K562 (cell line): Measurements from ENCODE around the gene ADORA2B. TPM values are rescaled to one million over a fixed set of nuclear protein-coding genes. Genes with fewer than 3 reads are reported as not detected.
"Not testable (repeated sequence)": the region's sequence is repeated elsewhere in the genome, so short reads cannot be mapped to it uniquely, and the experiment has no call there.

Experiments
- ATAC-seq: fragments of 200-7000 bp; cut with Tn5 transposase; 3 replicates; pipeline ENCODE4 v1.9.1; 2020; ENCODE audit warnings: moderate library complexity
- BruUV-seq: library from RNA; stranded (reverse); fragments of 400-500 nt; replicated peaks from 2 replicates; lab custom pipeline; 2021; lab: Mats Ljungman, UMichigan
- CTCF ChIA-PET: fragments of 300-600 bp; formaldehyde crosslinking; extraction: SDS; loops from one replicate; lab custom pipeline; 2021; ENCODE audit warnings: low intra/inter-chr PET ratio; lab: Yijun Ruan, JAX
- POLR2A ChIA-PET: fragments of 300-600, 350-650 bp; sonication (Branson Sonifier 250); formaldehyde crosslinking; extraction: SDS; loops from one replicate; lab custom pipeline; 2021; ENCODE audit warnings: antibody characterized with exemption, inconsistent platforms; lab: Yijun Ruan, JAX
- DNase-seq, 4 experiments: peaks; one replicate each; pipeline versions ENCODE4 v3.0.0 to v3.0.0-alpha.2; 2011 to 2018; ENCODE audit warnings: low spot score in 3 of 4, mixed read lengths in 3 of 4; ENCODE audit errors: extremely low read depth in 1 of 4
- FAIRE-seq: peaks from 2 replicates; lab custom pipeline; 2011; peaks lifted over from hg19 to GRCh38; lab: Jason Lieb, UNC
- H2AFZ ChIP-seq: 2 replicates; pipeline ENCODE4 v1.6.0; 2011; ENCODE audit warnings: low read depth, low read length, control low read depth, inconsistent platforms
- H3K27ac ChIP-seq: fragments of 200-600 bp; 3 replicates; pipeline ENCODE4 v1.8.0; 2011; ENCODE audit warnings: low read depth, mild to moderate bottlenecking, control low read depth, inconsistent platforms, low read length, moderate library complexity, mixed read lengths; ENCODE audit errors: extremely low read depth
- H3K27me3 ChIP-seq, 2 experiments: fragments of 300-600 bp in 1 of 2; 2 replicates in 1 of 2; 3 replicates in 1 of 2; pipeline versions ENCODE4 v1.6.0 to v1.8.0; 2011; ENCODE audit warnings: inconsistent platforms in 2 of 2, low read length in 2 of 2, mild to moderate bottlenecking in 1 of 2, mixed read lengths in 1 of 2, moderate library complexity in 1 of 2; ENCODE audit not compliant: control insufficient read depth in 2 of 2, insufficient read depth in 2 of 2
- H3K36me3 ChIP-seq: fragments of 300-600 bp; 3 replicates; pipeline ENCODE4 v1.8.0; 2011; ENCODE audit warnings: mild to moderate bottlenecking, low read length, inconsistent platforms; ENCODE audit not compliant: control insufficient read depth, insufficient read depth
- H3K4me1 ChIP-seq, 2 experiments: fragments of 200-600 bp in 1 of 2; replicated peaks in 1 of 2; 2 replicates in 1 of 2; 3 replicates in 1 of 2; pipeline versions ENCODE4 v1.5.1 to v1.8.0; 2011; ENCODE audit warnings: inconsistent platforms in 2 of 2, low read length in 2 of 2, mild to moderate bottlenecking in 1 of 2, mixed read lengths in 1 of 2, moderate library complexity in 1 of 2; ENCODE audit not compliant: control insufficient read depth in 2 of 2, insufficient read depth in 2 of 2
- H3K4me2 ChIP-seq: 2 replicates; pipeline ENCODE4 v1.6.1; 2011; ENCODE audit warnings: low read length, control low read depth, inconsistent platforms, mixed read lengths; ENCODE audit not compliant: insufficient read depth
- H3K4me3 ChIP-seq: fragments of 200-600 bp; sonication (generic), shearing (Covaris generic); 2 replicates; pipeline ENCODE4 v1.5.1; 2016; ENCODE audit warnings: control low read depth, inconsistent platforms
- H3K79me2 ChIP-seq: fragments of 200-600 bp; 3 replicates; pipeline ENCODE4 v1.8.0; 2011; ENCODE audit warnings: low read length, inconsistent platforms; ENCODE audit not compliant: control insufficient read depth, insufficient read depth
- H3K9ac ChIP-seq, 2 experiments: 2 replicates each; pipeline versions ENCODE4 v1.6.0 to v1.6.1; 2011; ENCODE audit warnings: low read depth in 2 of 2, low read length in 2 of 2, control low read depth in 1 of 2, inconsistent platforms in 1 of 2, mild to moderate bottlenecking in 1 of 2, mixed read lengths in 1 of 2; ENCODE audit not compliant: insufficient read depth in 1 of 2
- H3K9me1 ChIP-seq: one replicate; pipeline ENCODE4 v1.6.0; 2011; ENCODE audit warnings: inconsistent platforms, mild to moderate bottlenecking, low read length, moderate library complexity; ENCODE audit not compliant: control insufficient read depth, insufficient read depth
- H3K9me3 ChIP-seq: replicated peaks from 2 replicates; pipeline ENCODE4 v1.5.1; 2011; ENCODE audit warnings: low read depth, low read length, inconsistent platforms; ENCODE audit not compliant: control insufficient read depth, insufficient read depth
- H4K20me1 ChIP-seq: replicated peaks from 2 replicates; pipeline ENCODE4 v1.6.1; 2011; ENCODE audit warnings: low read length, inconsistent platforms, mixed read lengths; ENCODE audit not compliant: control insufficient read depth, insufficient read depth
- BHLHE40 ChIP-seq: IDR thresholded peaks from 2 replicates; pipeline ENCODE4 v1.6.1; 2011; ENCODE audit warnings: low read length, improper control_type of control experiment
- BRF1 ChIP-seq: IDR thresholded peaks from 3 replicates; pipeline ENCODE4 v1.6.1; 2011; ENCODE audit warnings: borderline replicate concordance, mild to moderate bottlenecking; ENCODE audit not compliant: insufficient read length; ENCODE audit errors: extremely low read depth
- CBFA2T2 ChIP-seq: fragments of 450-650 bp; conservative IDR thresholded peaks from 2 replicates; pipeline ENCODE4 v1.6.1; 2017; ENCODE audit warnings: mild to moderate bottlenecking
- CLOCK ChIP-seq: fragments of 250-450 bp; sonication (Bioruptor Pico); IDR thresholded peaks from 2 replicates; pipeline ENCODE4 v1.4.0; 2020; ENCODE audit warnings: mild to moderate bottlenecking, moderate library complexity, borderline replicate concordance
- CTCF ChIP-seq, 3 experiments: IDR thresholded peaks in 2 of 3; conservative IDR thresholded peaks in 1 of 3; 2 replicates each; pipeline ENCODE4 v1.5.1; 2011 to 2012; ENCODE audit warnings: low read length in 3 of 3, mild to moderate bottlenecking in 3 of 3, control low read depth in 2 of 3, improper control_type of control experiment in 1 of 3, inconsistent platforms in 1 of 3, low read depth in 1 of 3, mixed read lengths in 1 of 3, moderate library complexity in 1 of 3; ENCODE audit not compliant: insufficient read depth in 2 of 3
- MNT ChIP-seq, 2 experiments: fragments of 450-650 bp; conservative IDR thresholded peaks; 2 replicates each; pipeline ENCODE4 v1.6.1; 2017; ENCODE audit warnings: mild to moderate bottlenecking in 2 of 2, moderate library complexity in 2 of 2
- TEAD4 ChIP-seq, 2 experiments: sonication (generic) in 1 of 2; formaldehyde crosslinking in 1 of 2; IDR thresholded peaks; 2 replicates each; pipeline versions ENCODE4 v1.6.1 to v1.8.0; 2012 to 2022; ENCODE audit warnings: borderline replicate concordance in 1 of 2, inconsistent platforms in 1 of 2, low read length in 1 of 2, mild to moderate bottlenecking in 1 of 2, missing genetic modification reagents in 1 of 2
- ZEB2 ChIP-seq: fragments of 450-650 bp; IDR thresholded peaks from 2 replicates; pipeline ENCODE4 v1.6.1; 2016
- WGBS: fragments of 100-300 bp; shearing (Covaris generic); methylation state at CpG from one replicate; pipeline ENCODE4 v1.1.6; 2016; ENCODE audit warnings: low coverage, mixed read lengths; ENCODE audit not compliant: insufficient coverage; ENCODE audit errors: missing lambda C conversion rate; 5-methylcytosine and 5-hydroxymethylcytosine counted together
- in situ Hi-C: fragments of 300-500 bp; cut with MboI; formaldehyde crosslinking; loops from 4 replicates; pipeline ENCODE4 v1.15.0; 2018; ENCODE audit warnings: inconsistent platforms, mixed read lengths
- intact Hi-C: fragments of 100-400 bp; cut with micrococcal nuclease; formaldehyde crosslinking; loops from 2 replicates; pipeline ENCODE4 v1.14.2; 2022
- polyA plus RNA-seq, 8 experiments: library from polyadenylated mRNA; depleted of rRNA in 4 of 8; stranded (reverse) in 5 of 8; unstranded in 3 of 8; fragments of >200 nt; fragmentation: Nextera tagmentation in 2 of 8; fragmentation: Illumina TruSeq in 1 of 8; extraction: Ambion mirVana in 2 of 8; extraction: Trizol in 1 of 8; gene quantifications; 2 replicates each; pipeline versions ENCODE4 v1.2.1 to v1.2.3, GENCODE V29; 2011 to 2014; ENCODE audit warnings: inconsistent platforms in 1 of 8, missing spikeins in 1 of 8
- total RNA-seq, 7 experiments: library from RNA; depleted of rRNA in 6 of 7; stranded (reverse); fragments of >200 nt in 6 of 7; fragmentation: Illumina TruSeq in 2 of 7; extraction: Trizol in 2 of 7; gene quantifications; 2 replicates each; pipeline versions ENCODE4 v1.2.1 to v1.2.3, GENCODE V29; 2011 to 2021; ENCODE audit warnings: low replicate concordance in 1 of 7

ADORA2B gene
- total and polyA plus RNA-seq, 9 of the 15 experiments (the other 6 are each of a cell fraction or from before 2014, with no cell fraction given), result 6.4 to 16.6 (median 10.5) TPM

- in situ Hi-C loops, H3K79me2 ChIP-seq, H3K9me1 ChIP-seq, H3K4me2 ChIP-seq, H3K27me3 ChIP-seq, H3K4me1 ChIP-seq, H4K20me1 ChIP-seq, POLR2A ChIA-PET, CTCF ChIA-PET, H3K9me3 ChIP-seq, H3K9ac ChIP-seq, FAIRE-seq, DNase-seq, H3K36me3 ChIP-seq, H2AFZ ChIP-seq, BruUV-seq, H3K4me3 ChIP-seq, intact Hi-C loops, ATAC-seq, H3K27ac ChIP-seq: not testable (repeated sequence)
- WGBS, result 24% methylated on average over 5 of the region's 5 CpGs
Observed at GRCh38 chr17:15911701-15912100, 33.2 kb upstream of the ADORA2B start.

GRCh38 chr17:15912416-15912955 is 32.4 kb upstream of the ADORA2B start:
- no peak overlapping the region for H3K9ac ChIP-seq
- no TSS peak for BruUV-seq
- DNase-seq (no peak), ATAC-seq (no peak), FAIRE-seq (no peak)
- H3K36me3 ChIP-seq, result no peaks in the 10 kb centered on the region
- in situ Hi-C loops (no loop called here), intact Hi-C loops (no loop called here)
- POLR2A ChIA-PET, result no interaction called here
- peaks cover 4 to 11% of the 10 kb centered on the region in 2 experiments; a peak in 3 of 5 replicates for H3K4me1 ChIP-seq
- H4K20me1 ChIP-seq, result no peaks in the 10 kb centered on the region
- WGBS, result 27% methylated on average over 8 of the region's 9 CpGs
- H3K27me3 ChIP-seq, result no peaks in the 10 kb centered on the region
- no peak overlapping the region for H3K27ac ChIP-seq
- no peaks in the 10 kb centered on the region for H3K79me2 ChIP-seq
- H3K9me1 ChIP-seq, result no peaks in the 10 kb centered on the region
- peak overlapping the region; percentile 49; the same call in 1 of the 2 replicates for H2AFZ ChIP-seq
- no peaks in the 10 kb centered on the region for H3K9me3 ChIP-seq
- no peak overlapping the region for H3K4me3 ChIP-seq
- CTCF ChIA-PET, result no interaction called here
- no peak overlapping the region; the same call in 1 of the 2 replicates for H3K4me2 ChIP-seq
- peak; percentile 72 for TF ChIP-seq BHLHE40
- TF ChIP-seq TEAD4 (IDR thresholded peaks at IDR 0.05; ENCODE audit: low read length), result peak; percentile 17; the same call in 1 of the 2 replicates
- no peak for TF ChIP-seq TEAD4 (CRISPR knock-in tag; IDR thresholded peaks at IDR 0.05; ENCODE audit: borderline replicate concordance)
- no peak for TF ChIP-seq CTCF (IDR thresholded peaks at IDR 0.05 in 2 of 3, conservative IDR thresholded peaks at IDR 0.05 in 1 of 3; ENCODE audit: insufficient read depth in 2 of 3, low read depth in 1 of 3, low read length in 3 of 3)
- TF ChIP-seq CLOCK, result no peak
- TF ChIP-seq MNT (conservative IDR thresholded peaks at IDR 0.05), result no peak
- no peak for TF ChIP-seq BRF1
- peak; percentile 38; the same call in 1 of the 2 replicates for TF ChIP-seq CBFA2T2
- TF ChIP-seq ZEB2, result 0 out of 2 replicates have a peak, but pooled peaks have one; percentile 25
